C4-2B (cell line): ENCODE results near the gene RFESD.

ENCODE experiments used
- H3K27ac ChIP-seq: fragments of 450-650 bp; 2 replicates; pipeline ENCODE4 v1.5.1; 2017
- ZFX ChIP-seq: fragments of 450-650 bp; IDR thresholded peaks from 2 replicates; pipeline ENCODE4 v1.6.1; 2017
- TF ChIP-seq, protein P1 (sequence below): fragments of 450-650 bp; conservative IDR thresholded peaks from 2 replicates; pipeline ENCODE4 v1.5.1; 2017; ENCODE audit warnings: mild to moderate bottlenecking

The RFESD gene

DNA sequence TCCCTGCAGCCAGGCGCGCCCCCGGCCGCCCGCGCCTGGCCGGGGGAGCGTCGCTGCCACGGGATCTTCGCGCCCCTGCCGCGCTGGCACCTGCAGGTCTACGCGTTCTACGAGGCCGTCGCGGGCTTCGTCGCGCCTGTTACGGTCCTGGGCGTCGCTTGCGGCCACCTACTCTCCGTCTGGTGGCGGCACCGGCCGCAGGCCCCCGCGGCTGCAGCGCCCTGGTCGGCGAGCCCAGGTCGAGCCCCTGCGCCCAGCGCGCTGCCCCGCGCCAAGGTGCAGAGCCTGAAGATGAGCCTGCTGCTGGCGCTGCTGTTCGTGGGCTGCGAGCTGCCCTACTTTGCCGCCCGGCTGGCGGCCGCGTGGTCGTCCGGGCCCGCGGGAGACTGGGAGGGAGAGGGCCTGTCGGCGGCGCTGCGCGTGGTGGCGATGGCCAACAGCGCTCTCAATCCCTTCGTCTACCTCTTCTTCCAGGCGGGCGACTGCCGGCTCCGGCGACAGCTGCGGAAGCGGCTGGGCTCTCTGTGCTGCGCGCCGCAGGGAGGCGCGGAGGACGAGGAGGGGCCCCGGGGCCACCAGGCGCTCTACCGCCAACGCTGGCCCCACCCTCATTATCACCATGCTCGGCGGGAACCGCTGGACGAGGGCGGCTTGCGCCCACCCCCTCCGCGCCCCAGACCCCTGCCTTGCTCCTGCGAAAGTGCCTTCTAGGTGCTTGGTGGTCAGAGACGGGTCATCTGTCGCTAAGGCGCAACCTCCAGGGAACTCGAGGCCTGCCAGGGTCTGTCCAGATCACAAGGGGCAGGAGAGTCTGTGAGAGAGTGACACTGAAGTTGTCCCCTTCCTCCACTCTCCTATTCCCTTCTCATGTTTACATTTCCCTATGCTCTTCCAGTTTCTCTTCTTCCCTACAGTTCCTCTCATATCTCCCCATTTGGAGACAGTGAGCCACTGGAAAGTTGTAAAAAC is 25.4 kb upstream of the RFESD start:
- no peak overlapping the region for H3K27ac ChIP-seq
- TF ChIP-seq, protein P1, sequence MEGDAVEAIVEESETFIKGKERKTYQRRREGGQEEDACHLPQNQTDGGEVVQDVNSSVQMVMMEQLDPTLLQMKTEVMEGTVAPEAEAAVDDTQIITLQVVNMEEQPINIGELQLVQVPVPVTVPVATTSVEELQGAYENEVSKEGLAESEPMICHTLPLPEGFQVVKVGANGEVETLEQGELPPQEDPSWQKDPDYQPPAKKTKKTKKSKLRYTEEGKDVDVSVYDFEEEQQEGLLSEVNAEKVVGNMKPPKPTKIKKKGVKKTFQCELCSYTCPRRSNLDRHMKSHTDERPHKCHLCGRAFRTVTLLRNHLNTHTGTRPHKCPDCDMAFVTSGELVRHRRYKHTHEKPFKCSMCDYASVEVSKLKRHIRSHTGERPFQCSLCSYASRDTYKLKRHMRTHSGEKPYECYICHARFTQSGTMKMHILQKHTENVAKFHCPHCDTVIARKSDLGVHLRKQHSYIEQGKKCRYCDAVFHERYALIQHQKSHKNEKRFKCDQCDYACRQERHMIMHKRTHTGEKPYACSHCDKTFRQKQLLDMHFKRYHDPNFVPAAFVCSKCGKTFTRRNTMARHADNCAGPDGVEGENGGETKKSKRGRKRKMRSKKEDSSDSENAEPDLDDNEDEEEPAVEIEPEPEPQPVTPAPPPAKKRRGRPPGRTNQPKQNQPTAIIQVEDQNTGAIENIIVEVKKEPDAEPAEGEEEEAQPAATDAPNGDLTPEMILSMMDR: no peak
- no peak for TF ChIP-seq ZFX

DNA sequence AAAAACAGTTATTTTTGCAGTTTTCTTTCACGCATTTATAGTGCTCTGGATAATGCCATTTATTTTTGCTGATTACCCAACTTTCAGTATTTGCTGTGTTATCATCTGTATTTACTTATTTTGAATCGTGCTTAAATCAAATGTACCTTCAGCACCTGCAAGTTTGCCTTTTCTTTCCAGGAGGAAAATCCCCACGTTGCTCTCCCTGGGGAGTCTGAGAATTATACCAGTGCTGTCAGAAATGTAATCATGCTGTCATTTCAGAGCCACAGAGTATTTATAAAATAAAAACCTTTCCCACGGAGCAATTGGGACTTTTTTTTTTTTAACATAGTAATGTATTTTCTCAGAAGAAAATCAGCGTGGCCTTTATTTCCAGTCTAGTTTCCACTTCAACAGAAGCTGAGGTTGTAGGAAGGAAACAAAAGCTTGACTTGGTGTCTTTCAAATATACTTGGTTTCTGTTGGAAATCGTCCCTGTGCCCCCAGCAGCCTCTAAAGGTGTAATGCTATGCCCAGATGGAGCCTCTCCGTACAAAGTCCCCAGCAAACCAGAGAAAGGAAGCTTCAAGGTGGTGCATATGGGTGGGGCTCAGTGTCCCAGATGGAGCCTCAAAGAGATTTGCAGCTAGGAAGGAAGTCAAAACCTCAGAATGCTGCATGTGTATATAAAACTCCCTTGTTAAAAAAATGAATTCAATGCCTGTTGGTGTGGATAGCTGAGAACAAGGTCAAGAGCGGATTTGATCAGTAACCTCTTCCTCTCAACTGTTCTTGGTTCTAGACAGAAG is 24.5 kb upstream of the RFESD start:
- no peak overlapping the region for H3K27ac ChIP-seq
- no peak for TF ChIP-seq ZFX
- TF ChIP-seq, protein P1: no peak

- TF ChIP-seq, protein P1: no peak
- TF ChIP-seq ZFX: no peak
- H3K27ac ChIP-seq: no peak overlapping the region
Measured at GRCh38 chr5:95623706-95624105, 22.9 kb upstream of the RFESD start.

GRCh38 chr5:95624368-95624767 is 22.2 kb upstream of the RFESD start:
- TF ChIP-seq ZFX: no peak
- TF ChIP-seq, protein P1: no peak
- H3K27ac ChIP-seq: no peak overlapping the region

DNA sequence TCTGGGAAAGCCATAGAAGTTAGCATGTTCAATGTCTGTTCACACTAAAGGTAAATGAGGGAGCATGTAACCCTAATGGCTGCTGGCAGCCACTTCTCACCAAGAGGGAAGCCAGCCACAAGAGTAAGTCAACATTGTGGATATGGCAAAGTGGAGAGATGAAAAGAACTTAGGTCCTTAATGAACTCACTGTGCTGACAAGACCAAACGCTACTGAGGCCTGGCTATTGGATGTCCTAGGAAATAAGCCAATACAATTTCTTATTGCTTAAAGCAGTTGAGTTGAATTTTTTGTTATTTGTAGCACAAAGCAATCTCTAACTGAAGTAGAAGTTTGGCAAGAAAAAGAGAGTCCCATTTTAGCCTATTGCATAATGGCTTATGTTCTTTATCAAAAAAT is 19.9 kb upstream of the RFESD start:
- no peak overlapping the region for H3K27ac ChIP-seq
- TF ChIP-seq ZFX: no peak
- TF ChIP-seq, protein P1: no peak

GRCh38 chr5:95627971-95628810 is 18.4 kb upstream of the RFESD start:
- H3K27ac ChIP-seq: no peak overlapping the region
- TF ChIP-seq ZFX: no peak
- TF ChIP-seq, protein P1: no peak
